Loucy (cell line): ENCODE data around the gene BMERB1.

Experiments
- EZH2phosphoT487 ChIP-seq: fragments of 200-600 bp; IDR thresholded peaks from 2 replicates; pipeline ENCODE4 v1.6.1; 2018; ENCODE audit warnings: antibody characterized with exemption, mild to moderate bottlenecking, moderate library complexity, borderline replicate concordance
- TF ChIP-seq, protein P1 (sequence below): fragments of 200-600 bp; sonication (generic); conservative IDR thresholded peaks from 2 replicates; pipeline ENCODE4 v1.5.1; 2014; ENCODE audit warnings: mild to moderate bottlenecking, antibody characterized with exemption, low read length

DNA sequence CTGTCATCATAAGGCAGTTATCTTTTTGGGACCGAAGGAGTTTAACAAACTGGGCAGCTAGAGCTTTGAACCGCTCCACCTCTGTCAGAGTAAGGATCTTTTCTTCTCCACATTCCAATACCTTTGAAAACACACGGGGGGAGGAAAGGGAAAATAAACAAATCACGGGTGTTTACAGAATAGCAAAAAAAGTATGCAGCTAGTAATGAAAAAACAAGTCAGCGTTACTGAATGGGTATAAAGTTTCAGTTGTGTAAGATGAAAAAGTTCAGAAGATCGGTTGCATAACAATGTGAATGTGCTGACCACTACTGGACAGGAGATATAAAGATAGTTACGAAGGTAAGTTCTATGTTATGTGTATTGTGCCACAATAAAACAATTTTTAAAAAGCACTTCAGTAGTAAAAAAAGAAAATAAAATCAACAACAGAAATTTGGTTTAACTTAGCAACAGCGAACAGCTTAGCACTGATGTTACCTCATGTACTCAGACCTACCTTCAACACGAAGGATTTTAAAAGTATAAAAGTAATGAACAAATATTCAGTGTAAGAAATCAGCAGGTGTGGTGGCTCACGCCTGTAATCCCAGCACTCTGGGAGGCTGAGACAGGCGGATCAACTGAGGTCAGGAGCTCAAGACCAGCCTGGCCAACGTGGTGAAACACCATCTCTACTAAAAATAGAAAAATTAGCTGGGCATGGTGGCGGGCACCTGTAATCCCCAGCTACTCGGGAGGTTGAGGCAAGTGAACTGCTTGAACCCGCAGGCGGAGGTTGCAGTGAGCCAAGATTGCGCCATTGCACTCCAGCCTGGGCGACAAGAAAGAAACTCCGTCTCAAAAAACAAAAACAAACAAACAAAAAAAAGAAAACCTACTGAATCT lies 174.3 kb downstream of the BMERB1 start:
- TF ChIP-seq, protein P1, sequence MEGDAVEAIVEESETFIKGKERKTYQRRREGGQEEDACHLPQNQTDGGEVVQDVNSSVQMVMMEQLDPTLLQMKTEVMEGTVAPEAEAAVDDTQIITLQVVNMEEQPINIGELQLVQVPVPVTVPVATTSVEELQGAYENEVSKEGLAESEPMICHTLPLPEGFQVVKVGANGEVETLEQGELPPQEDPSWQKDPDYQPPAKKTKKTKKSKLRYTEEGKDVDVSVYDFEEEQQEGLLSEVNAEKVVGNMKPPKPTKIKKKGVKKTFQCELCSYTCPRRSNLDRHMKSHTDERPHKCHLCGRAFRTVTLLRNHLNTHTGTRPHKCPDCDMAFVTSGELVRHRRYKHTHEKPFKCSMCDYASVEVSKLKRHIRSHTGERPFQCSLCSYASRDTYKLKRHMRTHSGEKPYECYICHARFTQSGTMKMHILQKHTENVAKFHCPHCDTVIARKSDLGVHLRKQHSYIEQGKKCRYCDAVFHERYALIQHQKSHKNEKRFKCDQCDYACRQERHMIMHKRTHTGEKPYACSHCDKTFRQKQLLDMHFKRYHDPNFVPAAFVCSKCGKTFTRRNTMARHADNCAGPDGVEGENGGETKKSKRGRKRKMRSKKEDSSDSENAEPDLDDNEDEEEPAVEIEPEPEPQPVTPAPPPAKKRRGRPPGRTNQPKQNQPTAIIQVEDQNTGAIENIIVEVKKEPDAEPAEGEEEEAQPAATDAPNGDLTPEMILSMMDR = no peak
- TF ChIP-seq EZH2phosphoT487 = no peak
